Activated CD8-positive, alpha-beta T cell treated with anti-CD3 and anti-CD28 coated beads, Interleukin-2, amount 10 ng/mL, durations not matched to agents 7 days and 5 days (primary cell): Measurements from ENCODE around the gene MR1. TPM values are rescaled to one million over a fixed set of nuclear protein-coding genes. Genes with fewer than 3 reads are reported as not detected.
"Not testable (repeated sequence)": the region's sequence is repeated elsewhere in the genome, so short reads cannot be mapped to it uniquely, and the experiment has no call there.

Experiments
- ATAC-seq: fragments of 150-1000 bp; cut with Tn5 transposase; one replicate; pipeline ENCODE4 v1.10.0; 2021; ENCODE audit warnings: moderate library complexity
- CTCF ChIA-PET: fragments of 350-600 bp; sonication (Branson Sonifier 250); formaldehyde crosslinking; loops from one replicate; lab custom pipeline; 2021; ENCODE audit warnings: antibody characterized with exemption; lab: Charles Lee
- POLR2A ChIA-PET: fragments of 350-600 bp; sonication (Branson Sonifier 250); formaldehyde crosslinking; loops from one replicate; lab custom pipeline; 2021; ENCODE audit warnings: antibody characterized with exemption; lab: Charles Lee
- DNase-seq: peaks from one replicate; pipeline ENCODE4 v3.0.0-alpha.2; 2020
- H3K27ac Mint-ChIP-seq: one replicate; pipeline ENCODE4 v1.8.0; 2021; ENCODE audit warnings: mild to moderate bottlenecking, mixed read lengths
- H3K27me3 Mint-ChIP-seq: one replicate; pipeline ENCODE4 v1.8.0; 2021; ENCODE audit warnings: low read depth, mixed read lengths
- H3K36me3 Mint-ChIP-seq: one replicate; pipeline ENCODE4 v1.8.0; 2021; ENCODE audit warnings: low read depth, mixed read lengths
- H3K4me1 Mint-ChIP-seq: one replicate; pipeline ENCODE4 v1.8.0; 2021; ENCODE audit warnings: low read depth, mixed read lengths
- H3K4me3 Mint-ChIP-seq: one replicate; pipeline ENCODE4 v1.8.0; 2021; ENCODE audit warnings: mild to moderate bottlenecking, mixed read lengths
- H3K9me3 Mint-ChIP-seq: one replicate; pipeline ENCODE4 v1.8.0; 2022; ENCODE audit warnings: mixed read lengths; ENCODE audit not compliant: insufficient read depth
- total RNA-seq, 2 experiments: library from RNA; stranded (reverse); gene quantifications; one replicate each; pipeline ENCODE4 v1.2.3, GENCODE V29; 2021

Gene MR1
- total RNA-seq, 2 experiments from 2014 or later = 27.9 to 29.3 TPM

- Mint-ChIP-seq H3K27ac (peak overlapping the region; percentile 97), H3K36me3 (peaks cover 20% of the 10 kb centered on the region), H3K4me3 (peak overlapping the region; percentile 97), H3K27me3 (peaks cover under 1% of the 10 kb centered on the region), H3K4me1 (peaks cover 51% of the 10 kb centered on the region), H3K9me3 (no peaks in the 10 kb centered on the region)
- CTCF ChIA-PET = interaction anchor here (0.7 to 13.3 kb wide), 10 partner anchors 9 to 531 kb away, joined by 3 to 206 read pairs (median 6); partner anchors contain the start of gene ACBD6
- POLR2A ChIA-PET = interaction anchor here (0.6 to 3.8 kb wide), 16 partner anchors 10 to 1267 kb away, joined by 3 to 52 read pairs (median 4); partner anchors contain the start of genes IER5 and STX6
- ATAC-seq = peak; percentile 31
- DNase-seq = peak; percentile 36
Observed at GRCh38 chr1:181033128-181033798, 520 bp upstream of the MR1 start.

GRCh38 chr1:181035210-181035609, 1.4 kb downstream of the MR1 start:
- ATAC-seq, H3K9me3 Mint-ChIP-seq, H3K27ac Mint-ChIP-seq, DNase-seq, H3K27me3 Mint-ChIP-seq: not testable (repeated sequence)
- peaks cover 34% of the 10 kb centered on the region for H3K36me3 Mint-ChIP-seq
- CTCF ChIA-PET = interaction anchor here (1.1 to 13.3 kb wide), 7 partner anchors 9 to 125 kb away, joined by 3 to 206 read pairs (median 4); no protein-coding TSS in a partner anchor
- POLR2A ChIA-PET = interaction anchor here (3.8 kb wide), 1 partner anchor 12 kb away, joined by 52 read pairs; the partner anchor contains the start of gene STX6
- peaks cover 65% of the 10 kb centered on the region for H3K4me1 Mint-ChIP-seq
- H3K4me3 Mint-ChIP-seq = peak overlapping the region; percentile 50

DNA sequence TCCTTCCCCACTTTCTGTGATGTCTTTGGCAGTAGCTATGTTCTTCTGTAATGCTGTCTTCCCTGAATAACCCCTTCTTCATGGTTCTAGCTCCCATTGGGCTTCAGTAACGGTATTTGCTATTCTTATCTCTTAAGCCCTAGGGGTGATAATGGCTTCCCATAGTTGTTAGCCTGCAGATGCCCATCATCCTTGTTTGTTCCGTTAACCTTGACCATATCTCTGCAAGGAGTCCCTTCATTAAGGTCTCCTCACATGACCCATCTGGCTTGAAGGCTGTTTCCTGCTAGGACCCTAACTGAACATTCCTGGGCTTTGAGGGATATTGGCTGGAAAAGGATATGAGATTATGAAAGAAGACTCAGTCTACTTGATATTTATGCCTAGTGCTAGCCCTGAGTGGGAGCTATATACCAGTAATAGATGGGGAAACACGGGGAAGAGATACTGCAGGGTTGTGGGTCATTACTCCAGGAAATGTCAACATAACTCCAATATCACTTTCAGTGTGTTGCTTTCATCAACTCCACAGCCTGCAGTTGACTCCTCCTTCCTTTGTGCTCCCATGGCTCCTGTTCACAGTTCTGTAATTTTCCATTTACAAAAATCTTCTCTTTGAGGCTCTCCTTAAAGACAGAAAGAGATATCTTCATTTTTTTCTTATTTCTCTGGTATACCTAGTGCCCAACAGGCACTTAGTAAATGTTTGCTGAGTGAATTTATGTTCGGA, 2.5 kb downstream of the MR1 start:
- ATAC-seq (no peak), DNase-seq (no peak)
- no peaks in the 10 kb centered on the region for H3K27me3 Mint-ChIP-seq
- peaks cover 72% of the 10 kb centered on the region for H3K4me1 Mint-ChIP-seq
- H3K36me3 Mint-ChIP-seq = peaks cover 38% of the 10 kb centered on the region
- H3K9me3 Mint-ChIP-seq = no peaks in the 10 kb centered on the region
- POLR2A ChIA-PET = interaction anchor here (0.6 to 3.8 kb wide), 2 partner anchors 13 to 32 kb away, joined by 3 to 52 read pairs; partner anchors contain the start of gene STX6
- no peak overlapping the region for H3K27ac Mint-ChIP-seq
- peak overlapping the region; percentile 50 for H3K4me3 Mint-ChIP-seq
- CTCF ChIA-PET = interaction anchor here (1.1 to 13.3 kb wide), 9 partner anchors 14 to 124 kb away, joined by 3 to 206 read pairs (median 4); partner anchors contain the start of gene IER5

DNA sequence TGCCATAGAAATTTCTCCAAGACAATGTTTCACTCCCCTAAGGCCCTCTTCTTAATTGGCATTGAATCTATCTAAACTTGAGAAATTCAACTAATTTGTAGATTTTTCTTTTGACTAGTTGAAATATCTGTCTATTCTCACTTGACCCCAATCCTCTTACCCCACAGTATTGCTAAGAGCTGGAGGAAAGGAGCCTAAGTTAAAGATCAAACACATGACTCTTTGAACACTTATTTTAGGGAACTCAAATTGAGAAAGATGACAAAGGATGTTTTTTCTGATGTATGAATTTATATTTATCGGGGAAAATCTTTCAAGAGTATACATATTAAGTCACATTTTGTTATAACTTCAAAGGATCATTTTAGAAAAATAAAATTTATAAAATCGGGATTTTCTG, 3.6 kb downstream of the MR1 start:
- ATAC-seq (no peak), DNase-seq (no peak)
- Mint-ChIP-seq H3K4me1 (peaks cover 74% of the 10 kb centered on the region), H3K9me3 (no peaks in the 10 kb centered on the region), H3K27ac (no peak overlapping the region), H3K4me3 (no peak overlapping the region), H3K27me3 (no peaks in the 10 kb centered on the region), H3K36me3 (peaks cover 43% of the 10 kb centered on the region)
- ChIA-PET CTCF (interaction anchor here (0.6 to 13.3 kb wide), 21 partner anchors 13 to 128 kb away, joined by 3 to 206 read pairs (median 7); partner anchors contain the start of gene IER5), POLR2A (interaction anchor here (0.5 to 1.0 kb wide), 2 partner anchors 104 to 534 kb away, joined by 3 read pairs; no protein-coding TSS in a partner anchor)

DNA sequence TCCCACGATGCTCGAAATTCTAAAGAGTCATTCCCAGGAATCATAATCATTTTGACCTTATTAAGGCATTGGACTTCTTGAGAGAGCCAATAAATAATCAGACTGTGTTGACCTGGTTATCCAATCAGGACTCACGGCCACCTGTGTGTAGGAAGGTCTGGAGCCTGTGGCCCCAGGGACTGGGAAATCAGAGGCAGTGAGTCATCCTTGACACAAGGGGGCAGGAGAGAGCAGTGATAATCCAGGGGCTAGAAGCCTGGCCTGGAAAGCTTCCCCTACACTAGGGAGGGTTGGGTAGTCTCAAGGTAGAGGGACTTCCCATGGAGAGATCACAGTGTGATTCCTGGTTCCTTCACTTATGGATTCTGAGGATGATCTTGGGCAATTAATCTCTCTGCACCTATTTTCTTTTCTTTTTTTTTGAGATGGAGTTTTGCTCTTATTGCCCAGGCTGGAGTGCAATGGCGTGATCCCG, 4.7 kb downstream of the MR1 start:
- Mint-ChIP-seq H3K9me3 (no peaks in the 10 kb centered on the region), H3K4me3 (no peak overlapping the region), H3K36me3 (peaks cover 41% of the 10 kb centered on the region), H3K4me1 (peaks cover 72% of the 10 kb centered on the region), H3K27ac (no peak overlapping the region), H3K27me3 (no peaks in the 10 kb centered on the region)
- DNase-seq (peak; percentile 73), ATAC-seq (peak; percentile 54)
- POLR2A ChIA-PET = no interaction called here
- CTCF ChIA-PET = interaction anchor here (0.6 to 13.3 kb wide), 26 partner anchors 12 to 174 kb away, joined by 3 to 206 read pairs (median 6); partner anchors contain the start of gene IER5

GRCh38 chr1:181040284-181040865, 6.6 kb downstream of the MR1 start:
- ChIA-PET POLR2A (no interaction called here), CTCF (interaction anchor here (0.6 to 13.3 kb wide), 3 partner anchors 19 to 102 kb away, joined by 3 to 206 read pairs (median 42); partner anchors contain the start of gene IER5)
- Mint-ChIP-seq H3K9me3 (no peaks in the 10 kb centered on the region), H3K27me3 (no peaks in the 10 kb centered on the region), H3K27ac (no peak overlapping the region), H3K4me3 (no peak overlapping the region), H3K4me1 (peaks cover 81% of the 10 kb centered on the region), H3K36me3 (peaks cover 43% of the 10 kb centered on the region)
- DNase-seq (no peak), ATAC-seq (no peak)

DNA sequence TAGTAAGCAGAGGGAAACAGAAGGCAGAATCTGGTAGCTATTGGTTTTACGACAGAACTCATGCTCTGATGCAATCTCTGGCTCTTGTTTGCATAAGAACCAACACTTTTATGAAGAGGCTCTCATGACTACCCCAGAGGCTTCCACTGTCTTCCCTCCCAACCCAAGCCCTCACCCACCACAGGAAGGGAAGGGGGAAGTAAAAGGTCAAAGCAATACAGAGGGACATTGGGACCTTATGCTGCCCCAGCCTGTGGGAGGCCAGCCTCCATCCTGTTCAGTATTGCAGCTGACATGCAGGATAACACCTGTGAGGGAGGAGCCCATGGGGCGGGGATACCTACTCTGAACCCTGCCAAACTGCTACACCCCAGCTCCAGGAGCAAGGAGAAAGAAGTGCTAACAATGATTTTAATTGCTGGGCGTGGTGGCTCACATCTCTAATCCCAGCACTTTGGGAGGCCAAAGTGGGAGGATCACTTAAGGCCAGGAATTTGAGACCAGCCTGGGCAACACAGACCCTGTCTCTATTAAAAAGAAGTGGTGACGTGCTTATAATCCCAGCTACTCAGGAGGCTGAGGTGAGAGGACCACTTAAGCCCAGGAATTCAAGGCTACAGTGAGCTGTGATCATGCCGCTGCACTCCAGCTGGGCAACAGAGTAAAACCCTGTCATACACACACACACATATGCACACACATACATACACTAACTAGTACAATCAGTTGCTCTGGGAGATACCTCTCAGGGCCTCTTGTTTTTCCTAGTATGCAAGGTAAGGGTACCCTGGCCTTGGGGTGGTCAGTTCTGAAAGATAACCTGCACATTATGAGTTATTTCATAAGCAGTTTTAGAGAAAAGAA, 9.5 kb downstream of the MR1 start:
- Mint-ChIP-seq H3K27ac (peak overlapping the region; percentile 69), H3K36me3 (peaks cover 42% of the 10 kb centered on the region), H3K4me3 (no peak overlapping the region), H3K4me1 (peaks cover 60% of the 10 kb centered on the region), H3K27me3 (no peaks in the 10 kb centered on the region), H3K9me3 (no peaks in the 10 kb centered on the region)
- ChIA-PET POLR2A (interaction anchor here (0.6 to 3.6 kb wide), 9 partner anchors 10 to 449 kb away, joined by 3 to 23 read pairs (median 4); partner anchors contain the start of genes IER5 and MR1), CTCF (interaction anchor here (0.7 to 13.3 kb wide), 9 partner anchors 8 to 162 kb away, joined by 3 to 206 read pairs (median 3); partner anchors contain the start of gene MR1)
- ATAC-seq = no peak
- DNase-seq = no peak

GRCh38 chr1:181044449-181044966, 10.7 kb downstream of the MR1 start:
- peaks cover 56% of the 10 kb centered on the region for H3K4me1 Mint-ChIP-seq
- ChIA-PET POLR2A (interaction anchor here (0.7 to 3.6 kb wide), 6 partner anchors 11 to 121 kb away, joined by 3 to 23 read pairs (median 3); partner anchors contain the start of genes IER5 and MR1), CTCF (interaction anchor here (0.9 to 13.3 kb wide), 6 partner anchors 9 to 103 kb away, joined by 3 to 206 read pairs (median 3); no protein-coding TSS in a partner anchor)
- H3K27me3 Mint-ChIP-seq = no peaks in the 10 kb centered on the region
- H3K9me3 Mint-ChIP-seq = no peaks in the 10 kb centered on the region
- H3K27ac Mint-ChIP-seq = peak overlapping the region; percentile 88
- ATAC-seq (peak; percentile 90), DNase-seq (peak; percentile 63)
- H3K36me3 Mint-ChIP-seq = peaks cover 35% of the 10 kb centered on the region
- peak overlapping the region; percentile 26 for H3K4me3 Mint-ChIP-seq

DNA sequence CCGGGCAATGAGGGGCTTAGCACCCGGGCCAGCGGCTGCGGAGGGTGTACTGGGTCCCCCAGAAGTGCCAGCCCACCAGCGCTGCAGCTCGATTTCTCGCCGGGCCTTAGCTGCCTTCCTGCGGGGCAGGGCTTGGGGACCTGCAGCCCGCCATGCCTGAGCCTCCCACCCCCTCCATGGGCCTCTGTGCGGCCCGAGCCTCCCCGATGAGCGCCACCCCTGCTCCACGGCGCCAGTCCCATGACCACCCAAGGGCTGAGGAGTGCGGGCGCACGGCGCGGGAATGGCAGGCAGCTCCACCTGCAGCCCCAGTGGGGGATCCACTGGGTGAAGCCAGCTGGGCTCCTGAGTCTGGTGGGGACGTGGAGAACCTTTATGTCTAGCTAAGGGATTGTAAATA, 12.2 kb downstream of the MR1 start:
- H3K27me3 Mint-ChIP-seq, ATAC-seq, H3K27ac Mint-ChIP-seq, DNase-seq, H3K4me3 Mint-ChIP-seq, H3K9me3 Mint-ChIP-seq: not testable (repeated sequence)
- ChIA-PET POLR2A (interaction anchor here (1.2 to 3.6 kb wide), 2 partner anchors 12 to 44 kb away, joined by 3 to 23 read pairs; partner anchors contain the start of genes IER5 and MR1), CTCF (interaction anchor here (1.1 kb wide), 1 partner anchor 97 kb away, joined by 3 read pairs; no protein-coding TSS in a partner anchor)
- Mint-ChIP-seq H3K36me3 (peaks cover 36% of the 10 kb centered on the region), H3K4me1 (peaks cover 46% of the 10 kb centered on the region)

GRCh38 chr1:181049378-181049777, 15.6 kb downstream of the MR1 start:
- peaks cover 43% of the 10 kb centered on the region for H3K36me3 Mint-ChIP-seq
- H3K27me3 Mint-ChIP-seq = no peaks in the 10 kb centered on the region
- DNase-seq = no peak
- ChIA-PET POLR2A (no interaction called here), CTCF (no interaction called here)
- peaks cover 22% of the 10 kb centered on the region for H3K4me1 Mint-ChIP-seq
- ATAC-seq = no peak
- H3K9me3 Mint-ChIP-seq = no peaks in the 10 kb centered on the region
- H3K27ac Mint-ChIP-seq = no peak overlapping the region
- no peak overlapping the region for H3K4me3 Mint-ChIP-seq
